Bone marrow (tissue), 2 donors: ENCODE results near the gene POLR2L.
A peak's percentile ranks its signal among the peaks of the same experiment; 100 is the strongest.

Experiments used
- DNase-seq, 2 donors: peaks; one replicate each; lab custom pipeline; 2025; lab: John Stamatoyannopoulos, UW

POLR2L gene

DNA sequence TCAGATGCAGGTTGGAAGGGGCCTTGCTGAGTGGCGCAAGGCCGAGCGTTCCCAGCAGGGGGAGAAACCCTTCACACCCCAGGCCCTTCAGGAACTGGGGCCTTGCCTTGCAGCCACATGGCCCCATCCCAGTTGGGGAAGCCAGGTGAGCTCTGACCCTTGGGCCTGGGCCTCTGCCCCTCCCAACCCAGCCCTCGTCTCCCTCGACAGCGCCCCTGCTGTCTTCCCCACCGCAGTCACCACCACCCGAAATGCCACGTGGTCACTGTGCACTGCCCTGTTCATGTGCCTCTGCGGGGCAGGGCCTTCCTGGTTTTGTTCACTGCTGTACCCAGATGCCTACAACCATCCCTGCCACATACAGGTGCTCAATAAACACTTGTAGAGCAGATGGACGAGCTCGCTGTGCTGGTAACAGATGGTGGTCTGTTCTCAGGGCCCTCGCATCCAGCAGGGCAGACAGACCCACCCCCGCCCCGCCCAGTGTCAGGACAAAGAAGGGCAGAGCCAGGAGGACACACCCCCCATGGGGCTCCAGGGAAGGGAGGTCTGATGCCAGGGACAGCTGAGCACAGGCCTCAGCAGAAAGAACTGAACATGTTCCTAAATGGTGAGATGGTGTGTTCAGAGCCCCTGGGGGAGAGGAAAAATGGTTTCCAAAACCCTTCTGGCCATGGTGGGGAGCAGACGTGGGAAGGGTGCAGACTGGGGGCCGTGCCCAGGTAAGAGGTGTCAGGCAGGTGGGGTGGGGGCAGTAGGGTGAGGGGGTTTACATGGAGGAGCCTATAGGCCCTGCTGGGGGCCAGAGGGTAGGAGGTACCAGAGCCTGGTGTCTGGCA, 3.7 kb downstream of the POLR2L start:
- no peak for DNase-seq

DNA sequence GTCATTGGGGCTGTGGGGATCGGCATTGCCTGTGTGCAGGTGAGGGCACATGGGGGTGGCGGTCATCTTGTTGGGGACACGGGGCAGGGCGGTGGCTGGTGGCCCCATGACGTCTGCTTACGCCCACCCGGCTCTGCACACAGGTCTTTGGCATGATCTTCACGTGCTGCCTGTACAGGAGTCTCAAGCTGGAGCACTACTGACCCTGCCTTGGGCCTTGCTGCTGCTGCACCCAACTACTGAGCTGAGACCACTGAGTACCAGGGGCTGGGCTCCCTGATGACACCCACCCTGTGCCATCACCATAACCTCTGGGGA, 4.4 kb downstream of the POLR2L start:
- no peak for DNase-seq

DNA sequence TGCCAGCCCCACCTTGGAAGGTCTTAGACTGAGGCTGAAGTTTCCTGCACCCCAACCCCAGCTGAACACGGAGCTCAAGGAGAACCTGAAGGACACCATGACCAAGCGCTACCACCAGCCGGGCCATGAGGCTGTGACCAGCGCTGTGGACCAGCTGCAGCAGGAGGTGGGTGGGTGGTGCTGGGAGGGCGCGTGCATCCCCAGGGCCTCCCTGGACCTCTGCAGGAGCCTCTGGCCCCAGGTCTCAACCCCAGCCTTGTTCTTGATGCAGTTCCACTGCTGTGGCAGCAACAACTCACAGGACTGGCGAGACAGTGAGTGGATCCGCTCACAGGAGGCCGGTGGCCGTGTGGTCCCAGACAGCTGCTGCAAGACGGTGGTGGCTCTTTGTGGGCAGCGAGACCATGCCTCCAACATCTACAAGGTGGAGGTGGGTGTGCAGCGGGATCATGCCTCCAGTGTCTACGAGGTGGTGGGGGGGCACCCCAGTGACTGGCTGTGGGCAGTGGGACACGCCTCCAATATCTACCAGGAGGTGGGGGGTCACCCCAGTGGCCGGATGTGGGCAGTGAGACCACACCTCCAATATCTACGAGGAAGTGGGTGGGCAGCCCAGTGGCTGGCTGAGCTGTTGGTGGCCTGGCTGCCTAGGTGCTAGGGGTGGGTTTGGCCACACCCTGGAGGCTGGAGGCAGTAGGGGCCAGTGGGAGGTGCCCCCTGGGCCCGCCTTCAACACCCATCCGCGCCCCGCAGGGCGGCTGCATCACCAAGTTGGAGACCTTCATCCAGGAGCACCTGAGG, 4.9 kb downstream of the POLR2L start:
- DNase-seq = no peak

DNA sequence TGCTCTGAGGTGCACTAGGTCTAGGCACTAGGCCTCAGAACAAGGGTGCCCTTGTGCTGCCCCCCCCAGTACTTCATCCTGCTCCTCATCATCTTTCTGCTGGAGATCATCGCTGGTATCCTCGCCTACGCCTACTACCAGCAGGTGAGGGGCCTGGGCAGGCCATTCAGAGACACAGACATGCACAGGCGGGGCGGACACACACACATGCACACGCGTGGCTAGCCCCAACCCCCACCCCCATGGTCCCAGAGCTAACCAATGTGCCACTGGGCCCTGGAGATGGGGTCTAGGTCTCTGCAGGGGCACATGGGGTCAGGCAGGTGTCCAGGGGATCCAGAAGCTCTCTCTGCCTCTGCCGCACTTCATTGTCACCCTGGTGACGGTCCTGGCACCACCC, 5.6 kb downstream of the POLR2L start:
- DNase-seq = no peak

DNA sequence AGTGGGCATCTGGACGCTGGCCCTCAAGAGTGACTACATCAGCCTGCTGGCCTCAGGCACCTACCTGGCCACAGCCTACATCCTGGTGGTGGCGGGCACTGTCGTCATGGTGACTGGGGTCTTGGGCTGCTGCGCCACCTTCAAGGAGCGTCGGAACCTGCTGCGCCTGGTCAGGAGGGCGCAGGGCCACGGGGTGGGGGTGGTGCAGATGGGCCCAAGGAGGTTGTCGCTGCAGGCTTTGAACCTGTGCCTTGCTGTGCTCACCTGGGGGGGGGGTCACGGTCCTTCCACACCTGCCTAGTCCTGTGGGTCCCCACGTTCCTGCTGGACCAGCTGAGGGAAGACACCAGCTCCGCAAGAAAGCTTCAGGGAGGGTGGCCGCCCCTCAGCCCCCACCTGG, 6.1 kb downstream of the POLR2L start:
- no peak for DNase-seq

DNA sequence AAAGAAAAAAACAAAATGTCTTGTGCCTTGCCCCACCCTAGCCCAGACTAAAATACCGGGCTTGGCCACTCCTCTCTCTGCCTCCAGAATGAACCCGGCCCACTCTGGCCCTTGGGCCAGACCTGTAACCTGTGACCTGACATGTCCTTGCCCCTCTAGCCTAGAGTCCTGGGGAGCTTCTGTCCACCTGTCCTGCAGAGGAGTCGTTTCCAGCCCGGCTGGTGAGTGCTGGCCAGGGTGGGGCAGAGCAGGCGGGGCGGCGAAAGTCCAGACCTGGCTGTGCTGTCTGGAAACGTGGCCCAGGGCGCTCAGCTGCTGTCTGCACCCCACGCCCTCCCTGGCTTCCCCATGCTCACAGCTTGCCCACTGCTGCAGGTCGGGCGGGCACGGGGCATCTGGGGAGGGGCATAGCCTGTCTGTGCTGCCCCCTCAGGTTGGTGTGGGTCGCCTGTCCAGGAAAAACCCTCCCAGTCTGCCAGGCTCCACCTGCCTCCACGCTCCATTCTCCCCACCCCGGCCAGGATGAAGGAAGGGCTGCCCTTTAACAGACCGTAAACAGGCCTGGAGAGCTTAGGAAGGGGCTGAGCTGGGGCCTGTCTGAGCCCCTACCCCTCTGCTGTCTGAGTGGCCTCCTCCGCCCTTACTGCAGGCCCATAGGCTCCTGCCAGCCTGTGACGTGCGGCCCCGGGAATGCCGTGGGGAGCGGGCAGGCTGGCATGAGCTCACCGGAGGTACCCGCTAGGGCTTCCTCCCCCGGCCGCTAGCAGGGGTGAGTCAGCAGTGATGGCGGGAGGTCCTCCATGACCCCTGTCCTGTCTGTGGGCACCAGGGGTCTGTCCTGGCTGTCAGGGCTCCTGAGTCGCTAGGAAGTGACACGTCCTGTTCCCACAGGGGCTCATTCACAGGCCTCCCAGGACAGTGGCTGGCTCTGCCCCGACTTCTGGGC, 7.7 kb downstream of the POLR2L start:
- DNase-seq = peak; percentile 11 to 35

DNA sequence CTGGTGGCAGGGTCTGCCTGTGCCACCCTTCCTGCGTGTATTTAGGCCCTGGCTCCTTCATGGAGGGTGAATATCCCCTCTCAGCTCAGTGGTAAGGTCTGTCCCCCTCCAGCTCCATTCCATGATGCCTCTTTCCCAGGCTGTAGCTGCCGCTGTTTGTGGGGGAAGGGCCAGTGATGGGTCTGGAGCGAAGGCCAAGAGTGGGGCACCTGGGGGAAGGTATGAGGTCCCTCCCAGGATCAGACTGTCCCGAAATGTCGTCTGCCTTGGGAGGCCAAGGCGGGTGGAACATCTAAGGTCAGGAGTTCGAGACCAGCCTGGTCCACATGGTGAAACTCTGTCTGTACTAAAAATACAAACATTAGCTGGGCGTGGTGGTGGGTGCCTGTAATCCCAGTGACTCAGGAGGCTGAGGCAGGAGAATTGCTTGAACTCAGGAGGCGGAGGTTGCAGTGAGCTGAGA, 8.4 kb downstream of the POLR2L start:
- DNase-seq = no peak

DNA sequence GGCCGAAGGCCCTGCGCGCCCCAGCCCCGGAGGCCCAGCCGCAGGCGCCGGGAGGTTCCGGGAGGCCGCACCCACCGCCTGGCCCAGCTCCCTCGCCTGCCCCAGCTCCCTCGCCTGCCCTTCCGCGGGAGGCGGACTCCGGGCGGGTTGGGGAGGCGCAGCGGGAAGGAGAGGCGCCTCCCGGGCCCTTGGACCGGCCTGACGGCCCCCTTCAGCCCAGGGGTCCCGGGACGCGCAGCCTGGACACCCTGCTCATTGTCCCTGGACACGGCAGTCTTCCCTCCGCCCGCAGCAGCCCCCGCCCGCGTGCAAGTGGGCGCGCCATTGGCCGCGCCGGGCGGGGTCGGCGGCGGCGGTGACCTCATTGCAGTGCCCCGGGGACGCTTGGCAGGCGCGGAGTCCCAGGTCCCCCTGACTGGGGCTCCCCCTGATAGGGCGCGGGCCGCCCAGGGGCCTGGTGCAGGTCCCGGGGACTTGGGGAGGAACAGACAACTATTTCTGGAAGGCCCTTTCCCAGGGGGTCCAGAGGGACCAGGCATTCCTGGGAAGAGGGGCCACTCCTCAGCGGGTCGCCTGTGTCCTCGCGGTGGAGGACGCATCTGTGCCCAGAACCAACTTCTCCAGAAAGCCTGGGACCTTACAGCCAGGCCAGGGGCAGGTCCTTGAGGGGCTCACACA, 9.1 kb downstream of the POLR2L start:
- DNase-seq = peak in 1 of 2 donors; percentile 62

DNA sequence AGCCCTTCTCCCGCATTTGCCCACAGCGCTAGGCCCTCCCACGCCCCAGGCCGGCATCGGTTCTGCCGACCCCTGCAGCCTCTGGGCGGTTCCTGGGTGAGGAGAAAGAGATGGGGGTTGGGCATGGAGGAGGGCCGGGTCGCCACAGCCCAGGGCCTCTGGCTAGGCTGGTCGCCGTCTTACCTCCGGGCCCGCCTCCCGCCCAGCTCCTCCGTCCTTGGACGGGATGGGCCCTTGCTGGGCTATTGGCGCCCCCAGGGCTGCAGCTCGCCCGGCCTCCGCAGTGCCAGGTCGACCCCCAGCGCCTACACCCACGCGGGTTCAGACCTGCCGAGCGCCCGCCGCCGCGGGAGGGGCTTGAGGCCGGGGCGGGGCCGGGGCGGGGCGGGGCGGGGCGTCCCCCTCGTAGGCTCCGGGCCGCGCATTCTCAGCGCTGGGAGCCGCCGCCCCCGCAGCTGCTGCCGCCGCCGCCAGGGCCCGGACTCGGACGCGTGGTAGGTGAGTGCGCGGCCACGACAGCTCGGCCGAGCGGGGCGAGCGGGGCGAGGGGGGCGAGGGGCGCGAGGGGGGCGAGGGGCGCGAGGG, 9.7 kb downstream of the POLR2L start, which contains the start of gene CD151:
TSS of gene CD151 (plus strand) at position 424 of the 585 bp plus-strand sequence. CDS start 3,118 bp downstream, outside the sequence.
- DNase-seq = peak in 1 of 2 donors; percentile 62

DNA sequence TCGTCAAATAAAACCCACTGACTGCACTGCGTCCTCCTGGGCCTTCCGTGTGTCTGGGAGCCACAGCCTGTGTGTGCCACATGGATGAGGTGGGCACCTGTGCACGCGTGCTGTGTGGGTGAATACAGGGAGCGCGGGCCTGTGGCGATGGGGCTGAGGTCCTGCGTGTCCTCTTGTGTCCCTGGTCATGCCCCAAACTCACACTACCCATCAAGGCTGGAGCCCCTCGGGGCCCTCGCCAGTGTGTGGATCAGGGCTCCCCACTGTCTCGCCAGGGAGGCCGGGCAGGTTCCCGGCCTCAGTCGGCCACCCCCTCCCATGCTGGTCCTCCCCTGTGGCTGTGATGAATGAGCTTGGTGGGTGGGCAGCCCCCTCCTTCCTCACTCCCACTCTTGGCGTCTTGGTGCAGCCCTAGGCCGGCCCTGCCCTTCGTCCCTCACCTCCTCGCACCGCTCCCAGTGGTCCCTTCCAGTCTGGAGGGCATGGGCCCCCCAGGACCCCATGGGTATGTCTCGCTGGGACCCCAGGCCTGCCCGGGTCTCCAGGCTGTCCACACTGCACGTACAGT, 10.3 kb downstream of the POLR2L start:
- no peak for DNase-seq

DNA sequence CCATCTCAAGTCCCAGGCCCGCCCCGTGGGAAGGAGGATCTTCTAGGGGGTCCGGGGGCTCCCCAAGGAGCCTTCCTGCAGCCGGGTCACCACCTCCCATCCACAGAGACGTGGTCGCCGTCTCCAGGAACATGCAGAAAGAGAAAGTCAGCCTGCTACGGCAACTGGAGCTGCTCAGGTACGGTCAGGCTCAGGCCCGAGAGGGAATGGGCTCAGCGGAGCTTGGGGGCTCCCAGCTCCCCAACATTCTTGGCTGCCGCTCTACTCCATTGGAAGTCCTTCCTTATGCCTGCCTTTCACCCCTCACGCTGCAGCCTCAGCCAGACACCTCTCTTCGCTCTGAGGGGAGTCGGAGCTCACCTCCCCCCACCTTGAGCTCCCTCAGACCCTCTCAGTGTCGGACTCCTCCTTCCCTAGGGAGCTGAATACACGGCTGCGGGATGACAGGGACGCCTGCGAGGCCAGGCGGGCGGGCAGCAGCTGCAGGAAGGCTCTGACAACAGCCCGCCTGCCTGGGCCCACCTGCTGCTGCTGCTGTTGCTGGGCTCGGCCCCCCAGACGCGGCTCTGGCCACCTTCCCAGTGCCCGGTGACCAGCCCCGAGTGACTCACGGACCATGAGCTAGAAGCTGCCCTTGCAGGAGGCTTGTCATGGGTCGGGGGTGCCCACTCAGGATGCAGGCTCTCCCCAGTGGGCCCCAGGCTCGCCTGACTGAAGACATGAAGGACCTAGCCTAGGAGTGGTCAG, 11.0 kb downstream of the POLR2L start:
- no peak for DNase-seq

DNA sequence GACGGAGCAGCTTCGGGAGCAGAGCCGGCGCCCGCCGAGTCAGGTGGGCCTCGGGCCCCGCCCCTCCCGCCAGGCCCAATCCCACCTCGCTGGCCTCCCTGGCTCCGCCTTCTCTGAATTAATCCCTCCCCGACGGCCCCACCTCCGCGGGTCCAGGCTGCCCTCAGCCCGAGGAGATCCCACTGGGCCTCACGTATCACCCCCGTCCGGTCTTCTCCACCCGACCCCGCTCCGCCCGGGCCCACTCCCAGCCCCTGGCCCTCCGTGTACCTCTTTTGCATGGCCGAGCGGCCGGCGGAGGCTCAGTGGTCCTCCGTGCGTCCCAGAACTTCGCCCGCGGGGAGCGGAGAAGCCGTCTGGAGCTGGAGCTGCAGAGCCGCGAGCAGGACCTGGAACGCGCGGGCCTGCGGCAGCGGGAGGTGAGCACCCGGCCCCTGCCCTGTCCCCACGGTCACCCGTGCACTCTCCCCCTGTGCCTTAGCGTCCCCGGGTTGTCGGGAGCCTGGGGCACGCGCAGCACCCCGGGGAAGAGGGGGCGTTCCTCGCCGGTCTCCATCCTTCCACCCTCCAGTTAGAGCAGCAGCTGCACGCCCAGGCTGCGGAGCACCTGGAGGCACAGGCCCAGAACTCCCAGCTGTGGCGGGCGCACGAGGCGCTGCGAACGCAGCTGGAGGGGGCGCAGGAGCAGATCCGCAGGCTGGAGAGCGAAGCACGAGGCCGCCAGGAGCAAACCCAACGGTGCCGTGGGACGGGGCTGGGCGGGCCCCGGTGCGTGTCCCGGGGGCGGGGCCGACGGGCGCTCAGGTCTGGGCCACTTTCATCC, 11.8 kb downstream of the POLR2L start:
- no peak for DNase-seq

DNA sequence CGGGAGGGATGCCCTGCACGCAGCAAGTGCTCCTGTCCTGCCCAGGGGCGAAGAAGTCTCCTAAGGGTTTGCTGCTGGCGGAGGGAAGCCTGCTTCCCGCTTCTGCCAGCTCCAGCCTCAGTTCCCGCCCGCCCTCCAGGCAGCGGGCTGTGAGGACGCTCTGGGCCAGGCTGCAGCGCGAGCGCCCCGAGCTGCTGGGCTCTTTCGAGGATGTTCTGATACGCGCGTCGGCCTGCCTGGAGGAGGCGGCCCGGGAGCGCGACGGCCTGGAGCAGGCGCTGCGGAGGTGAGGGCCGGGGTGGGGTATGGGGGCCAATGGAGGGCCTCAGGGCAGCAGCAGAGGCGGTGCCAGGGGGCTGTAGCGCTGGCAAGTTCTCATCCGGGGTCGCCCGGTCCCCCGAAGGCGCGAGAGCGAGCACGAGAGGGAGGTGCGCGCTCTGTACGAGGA, 12.5 kb downstream of the POLR2L start:
- DNase-seq = no peak

DNA sequence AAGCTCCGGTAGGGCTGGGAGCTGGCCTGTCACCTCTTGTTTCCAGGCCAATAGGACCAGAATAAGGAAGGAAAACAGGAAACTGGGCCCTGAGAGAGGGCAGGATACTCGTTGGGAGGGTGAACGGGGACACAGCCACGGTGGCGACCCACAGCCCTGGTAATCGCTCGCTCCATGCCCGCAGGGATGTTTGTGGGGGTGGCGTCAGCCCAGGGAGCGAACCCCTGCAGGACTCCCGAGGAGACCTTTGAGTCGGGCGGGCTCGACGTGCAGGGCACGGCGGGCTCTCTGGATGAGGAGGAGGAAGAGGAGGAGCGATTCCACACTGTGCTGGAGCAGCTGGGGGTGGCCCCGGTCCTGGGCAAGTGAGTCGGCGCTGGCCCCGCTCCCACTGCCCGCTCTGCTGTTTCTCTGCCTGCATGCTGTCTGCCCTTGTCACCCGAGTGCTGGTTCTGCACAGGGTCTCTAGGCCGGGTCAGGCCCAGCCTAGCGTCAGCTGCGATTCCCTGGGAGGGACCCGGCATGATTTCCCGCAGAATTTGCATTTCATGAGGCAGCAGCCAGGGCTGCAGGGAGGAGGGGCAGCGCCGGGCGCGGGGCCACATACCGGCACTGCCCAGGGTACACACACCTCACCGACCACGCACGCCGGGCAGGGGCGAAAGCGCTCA, 13.0 kb downstream of the POLR2L start:
- DNase-seq = no peak

DNA sequence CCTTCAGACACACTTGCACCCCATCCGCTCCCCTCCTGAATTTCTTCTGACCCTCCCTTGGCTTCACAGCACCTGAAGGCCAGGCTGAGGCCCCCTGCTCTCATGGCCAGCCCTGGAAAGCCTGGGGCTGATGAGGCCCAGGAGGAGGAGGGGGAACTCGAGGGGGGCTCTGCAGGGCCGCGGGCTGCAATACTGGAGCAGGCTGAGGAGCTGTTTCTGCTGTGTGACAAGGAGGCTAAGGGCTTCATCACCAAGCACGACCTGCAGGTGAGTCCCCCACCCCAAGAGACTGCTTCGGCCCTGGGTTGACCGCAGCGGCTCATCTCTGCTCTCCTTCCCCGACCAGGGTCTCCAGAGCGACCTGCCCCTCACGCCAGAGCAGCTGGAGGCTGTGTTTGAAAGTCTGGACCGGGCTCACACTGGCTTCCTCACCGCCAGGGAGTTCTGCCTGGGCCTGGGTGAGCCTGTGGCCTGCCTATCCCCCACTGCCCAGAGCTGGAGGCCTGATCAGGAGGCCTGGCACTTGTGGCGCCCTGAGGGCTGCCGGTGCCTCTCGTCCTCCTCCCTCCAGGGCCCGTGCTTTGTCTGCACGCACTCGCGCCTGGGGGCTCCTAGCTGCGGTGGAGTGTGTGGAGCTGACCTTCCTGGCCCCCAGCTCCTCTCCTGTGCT, 13.7 kb downstream of the POLR2L start:
- no peak for DNase-seq

DNA sequence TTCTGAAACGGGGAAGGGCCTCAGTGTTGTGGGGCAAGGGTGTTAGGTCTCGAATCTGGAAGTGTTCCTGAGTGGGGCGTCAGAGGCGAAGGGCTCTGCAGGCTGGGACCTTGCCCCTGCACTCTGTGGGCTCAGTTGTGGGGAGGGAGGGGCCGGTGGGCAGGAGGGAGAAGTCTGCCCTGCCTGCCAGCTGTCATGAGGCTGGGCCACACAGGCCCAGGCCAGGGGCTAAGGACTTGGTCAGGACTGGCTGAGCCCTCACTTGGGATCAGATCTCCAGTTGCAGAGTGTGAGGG, 14.5 kb downstream of the POLR2L start, which contains the start of gene CRACR2B:
TSS of gene CRACR2B (plus strand) at position 23 of the 296 bp plus-strand sequence. CDS start 689 bp downstream, outside the sequence.
- DNase-seq = no peak

DNA sequence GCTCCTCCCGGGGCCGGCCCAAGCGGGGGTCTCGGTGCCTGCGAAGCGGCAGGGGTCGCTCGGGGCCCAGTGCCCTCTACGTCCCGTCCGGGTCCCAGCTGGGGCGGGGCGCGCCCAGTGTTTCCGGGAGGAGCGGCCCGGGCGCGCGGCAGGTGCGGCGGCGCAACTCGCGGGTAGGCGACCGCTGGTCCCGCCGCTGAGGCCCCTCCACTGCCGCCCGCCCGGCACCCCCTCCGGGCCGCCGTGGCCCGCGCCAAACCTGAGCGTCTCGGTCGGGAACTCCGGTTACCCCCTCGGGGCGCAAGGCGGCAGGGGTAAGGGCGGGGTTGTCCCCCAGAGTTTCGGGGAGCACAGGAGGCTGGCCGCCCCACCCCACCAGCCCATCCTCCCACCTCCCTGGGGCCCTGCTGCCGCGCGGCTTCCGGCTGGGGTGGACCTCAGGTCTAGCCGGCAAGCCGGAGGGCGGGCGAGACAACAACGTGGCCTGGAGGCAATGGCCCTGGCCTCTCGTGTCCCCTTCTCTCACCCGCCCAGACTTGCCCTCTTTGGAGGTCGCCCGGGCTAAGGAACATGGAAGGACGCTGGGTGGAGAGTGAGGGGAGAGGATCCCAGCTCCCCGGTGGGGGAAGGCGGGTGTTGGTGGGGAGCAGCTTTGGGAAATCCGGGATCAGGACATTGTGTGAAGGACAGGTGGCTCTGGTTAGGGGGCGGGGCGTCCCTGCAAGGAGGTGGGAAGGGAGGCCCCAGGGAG, 15.0 kb downstream of the POLR2L start:
- no peak for DNase-seq
